Stimulated activated CD4-positive, alpha-beta T cell treated with anti-CD3 and anti-CD28 coated beads, Interleukin-2, amount 100 ng/mL, for 4 hours (primary cell): ENCODE data around the gene FHAD1.
"Not testable (repeated sequence)": the region's sequence is repeated elsewhere in the genome, so short reads cannot be mapped to it uniquely, and the experiment has no call there.

Experiments used
- DNase-seq: peaks from one replicate; pipeline ENCODE4 v3.0.0-alpha.2; 2020; ENCODE audit warnings: low read depth

FHAD1 gene

DNA sequence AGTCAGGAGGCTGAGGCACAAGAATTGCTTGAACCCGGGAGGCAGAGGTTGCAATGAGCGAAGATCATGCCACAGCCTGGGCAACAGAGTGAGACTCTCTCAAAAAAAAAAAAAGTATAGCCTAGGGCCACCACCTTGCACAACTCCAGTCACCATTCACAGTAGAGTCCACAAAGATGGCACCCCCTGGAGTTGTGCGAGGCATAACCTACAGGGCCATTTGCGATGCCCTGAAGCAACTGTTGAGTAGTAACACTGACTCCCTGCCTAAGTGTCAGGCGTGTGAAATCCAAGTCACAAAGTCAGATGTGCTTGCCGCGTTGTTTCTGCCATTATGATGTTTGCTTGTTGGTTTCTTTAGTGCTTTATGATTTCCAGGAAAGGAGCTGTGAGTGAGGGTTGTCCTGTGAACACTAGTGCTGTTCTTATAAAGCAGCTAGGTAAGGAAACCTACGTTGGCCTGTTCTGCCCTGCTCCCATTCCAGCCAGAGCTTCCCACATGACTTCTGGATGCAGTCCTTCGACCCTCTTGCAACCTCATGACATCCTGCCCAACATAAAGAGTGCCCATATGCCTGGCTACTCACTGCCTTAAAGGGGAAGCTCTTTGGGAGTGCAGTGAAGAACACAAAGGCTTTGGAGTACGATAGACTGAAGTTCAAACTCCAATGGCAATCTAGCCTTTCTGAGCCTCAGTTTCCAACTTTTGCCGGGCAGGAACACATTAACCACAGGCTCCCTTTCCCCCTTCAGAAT lies 29.8 kb downstream of the FHAD1 start:
- DNase-seq: no peak

DNA sequence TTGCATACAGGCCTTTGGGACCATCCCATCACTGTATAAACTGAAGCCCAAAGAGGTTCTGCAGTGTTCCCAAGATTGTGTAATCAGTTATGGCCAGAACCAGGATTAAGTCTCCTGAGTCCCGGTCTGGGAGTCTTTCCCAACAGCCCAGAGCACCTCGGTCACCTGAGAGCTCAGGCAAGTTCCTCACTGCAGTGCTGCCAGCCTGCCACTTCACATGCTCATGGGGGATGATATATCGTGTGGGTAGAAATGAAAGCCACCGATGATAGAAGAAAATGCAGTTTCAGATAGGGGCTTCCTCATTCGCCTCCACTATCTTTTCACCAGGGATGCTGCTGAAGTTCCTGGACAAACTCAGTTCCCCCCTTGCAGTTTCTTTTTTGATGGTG lies 30.4 kb downstream of the FHAD1 start:
- DNase-seq: no peak

DNA sequence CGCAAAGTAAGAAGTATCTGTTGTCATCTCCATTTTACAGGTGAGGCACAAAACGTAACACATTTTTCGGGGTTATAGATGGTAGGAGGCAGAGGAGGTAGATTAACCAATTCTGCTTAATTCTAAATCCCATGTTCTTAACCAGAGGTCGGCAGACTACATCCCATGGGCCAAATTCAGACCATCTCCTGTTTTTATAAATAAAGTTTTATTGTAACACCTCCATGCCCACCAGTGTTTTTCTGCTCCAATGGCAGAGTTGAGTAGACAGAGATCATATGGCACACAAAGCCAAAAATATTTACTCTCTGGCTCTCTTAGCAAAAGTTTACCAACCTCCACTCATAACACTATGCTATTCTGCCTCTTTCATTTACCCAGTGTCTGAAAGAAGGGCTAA lies 30.9 kb downstream of the FHAD1 start:
- no peak for DNase-seq

DNA sequence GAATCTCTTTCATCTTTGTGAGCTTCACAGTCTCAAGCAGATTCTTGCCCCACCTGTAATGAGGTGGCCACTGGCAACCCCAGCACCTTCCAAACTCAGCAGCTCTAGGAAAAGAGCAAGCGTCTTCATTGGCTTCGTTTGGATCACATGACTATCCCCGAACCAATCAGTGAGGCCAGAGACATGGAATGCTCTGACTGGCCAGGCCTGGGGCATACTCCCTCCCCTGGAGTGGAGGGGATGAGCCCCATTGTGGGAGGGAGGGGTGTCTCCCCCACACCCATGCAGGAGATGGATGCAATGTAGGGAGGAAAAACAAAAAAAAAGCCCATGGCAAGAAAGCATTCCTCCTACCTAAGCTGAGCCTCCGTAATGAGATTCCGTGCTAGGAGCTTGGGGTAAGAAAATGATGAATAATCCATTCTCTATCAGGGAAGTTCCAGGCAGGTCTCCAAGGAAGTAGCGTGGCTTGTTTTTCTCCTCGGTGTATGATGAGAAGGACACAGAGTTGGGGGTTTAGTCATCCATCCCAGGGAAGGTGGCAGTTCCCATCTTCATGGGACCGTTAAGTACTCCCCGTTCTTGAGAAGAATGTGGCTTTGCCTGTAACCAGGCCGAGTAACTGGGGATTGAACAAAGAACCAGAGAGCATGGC lies 32.7 kb downstream of the FHAD1 start:
- DNase-seq: no peak

DNA sequence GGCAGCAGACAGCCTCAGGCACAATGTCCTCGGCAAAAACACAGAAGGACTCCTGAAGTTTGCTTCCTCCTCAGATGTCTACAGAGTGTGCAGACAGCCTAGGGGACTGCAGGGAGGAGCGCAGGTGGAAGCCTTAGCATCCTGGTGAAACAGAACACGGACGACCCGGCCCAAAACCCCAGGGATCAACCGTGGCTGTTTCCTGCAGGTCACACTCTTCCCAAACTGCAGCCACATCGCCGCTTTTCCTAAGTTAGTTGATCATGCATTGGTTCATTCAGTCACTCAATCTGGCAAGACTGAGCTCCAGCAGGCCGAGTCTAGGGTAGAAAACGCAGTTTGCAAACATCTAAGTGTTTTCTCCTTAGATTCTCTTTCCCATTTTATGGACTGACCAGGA lies 33.4 kb downstream of the FHAD1 start:
- no peak for DNase-seq

DNA sequence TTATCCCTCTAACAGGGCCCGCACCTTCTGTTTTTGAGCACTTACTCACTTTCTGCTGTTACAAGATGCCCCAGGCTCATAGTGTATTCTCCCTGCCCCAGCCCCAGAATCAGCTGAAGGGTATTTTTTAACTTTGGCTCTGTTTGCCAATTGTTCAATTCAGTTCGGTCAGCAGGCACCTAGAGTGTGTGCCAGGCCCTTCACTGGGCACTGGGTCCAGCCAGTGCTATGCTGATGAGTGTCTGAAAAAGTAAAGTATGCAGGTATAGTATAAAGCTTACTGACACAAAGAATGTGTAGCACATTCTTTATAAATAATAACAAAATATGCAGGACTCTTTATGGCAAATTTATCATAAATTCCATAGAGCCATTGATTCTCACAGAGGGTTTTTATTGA lies 35.0 kb downstream of the FHAD1 start:
- no peak for DNase-seq

DNA sequence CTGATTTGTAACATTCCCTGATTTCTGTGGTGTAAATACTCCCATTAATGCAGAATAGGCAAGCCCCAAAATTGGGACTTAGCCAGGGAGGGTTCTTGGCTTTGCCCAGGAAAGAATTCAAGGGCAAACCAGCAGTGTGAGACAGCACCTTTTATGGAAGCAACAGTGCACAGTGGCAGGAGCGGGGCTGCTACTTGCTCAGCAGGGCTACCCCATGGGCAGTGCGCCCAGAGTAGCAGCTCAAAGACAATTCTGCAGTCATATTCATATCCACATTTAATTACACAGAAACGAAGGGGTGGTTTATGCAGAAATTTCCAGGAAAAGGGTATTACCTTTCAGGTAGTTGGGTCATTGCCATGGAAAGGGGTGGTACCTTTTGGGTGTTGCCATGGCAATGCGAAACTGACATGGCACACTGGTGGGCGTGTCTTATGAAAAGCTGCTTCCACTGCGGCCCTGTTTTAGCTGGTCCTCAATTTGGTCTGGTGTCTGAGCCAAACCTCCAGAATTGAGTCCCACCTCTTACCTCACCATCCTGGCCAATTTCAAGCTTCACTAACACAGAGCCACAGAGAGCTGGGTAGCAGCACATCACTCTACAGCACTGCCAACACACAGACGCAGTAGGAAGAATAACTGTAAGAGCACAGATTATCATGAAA lies 35.9 kb downstream of the FHAD1 start:
- no peak for DNase-seq

DNA sequence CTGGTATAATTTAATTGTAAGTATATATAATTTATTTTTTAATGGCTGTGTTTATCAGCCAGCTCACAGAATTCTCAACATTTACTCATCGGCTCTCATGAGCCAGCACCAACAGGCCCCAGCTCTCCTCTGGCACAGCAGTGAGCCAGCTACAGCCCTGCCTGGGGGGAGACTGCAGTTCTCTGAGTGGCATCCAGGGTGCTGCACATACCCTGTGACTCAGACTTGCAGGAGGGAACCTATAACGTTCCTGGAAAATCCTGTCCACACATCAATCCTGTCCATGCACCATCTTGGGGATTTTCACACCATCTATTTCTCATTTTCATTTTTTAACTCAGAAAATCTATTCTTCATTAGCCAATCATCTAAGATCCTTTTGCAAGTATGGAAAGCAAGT lies 36.5 kb downstream of the FHAD1 start:
- DNase-seq: no peak

DNA sequence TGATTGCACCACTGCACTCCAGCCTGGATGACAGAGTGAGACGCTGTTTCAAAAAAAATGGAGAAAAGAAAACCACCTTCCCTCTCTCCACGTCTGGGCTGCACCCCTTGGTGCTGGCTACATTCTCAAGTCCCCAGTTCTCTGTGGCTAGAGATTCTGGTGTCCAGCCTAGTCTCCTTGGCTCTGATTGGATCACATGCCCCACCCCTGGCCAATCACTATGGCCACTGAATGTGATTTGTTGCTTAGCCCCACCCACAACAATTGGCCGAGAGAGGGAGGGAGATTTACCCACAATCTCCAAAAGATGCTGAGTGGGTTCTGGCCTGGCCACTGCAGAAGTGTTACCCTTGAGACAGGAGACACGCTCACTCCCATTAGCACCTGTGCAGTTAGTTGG lies 39.4 kb downstream of the FHAD1 start:
- no peak for DNase-seq

DNA sequence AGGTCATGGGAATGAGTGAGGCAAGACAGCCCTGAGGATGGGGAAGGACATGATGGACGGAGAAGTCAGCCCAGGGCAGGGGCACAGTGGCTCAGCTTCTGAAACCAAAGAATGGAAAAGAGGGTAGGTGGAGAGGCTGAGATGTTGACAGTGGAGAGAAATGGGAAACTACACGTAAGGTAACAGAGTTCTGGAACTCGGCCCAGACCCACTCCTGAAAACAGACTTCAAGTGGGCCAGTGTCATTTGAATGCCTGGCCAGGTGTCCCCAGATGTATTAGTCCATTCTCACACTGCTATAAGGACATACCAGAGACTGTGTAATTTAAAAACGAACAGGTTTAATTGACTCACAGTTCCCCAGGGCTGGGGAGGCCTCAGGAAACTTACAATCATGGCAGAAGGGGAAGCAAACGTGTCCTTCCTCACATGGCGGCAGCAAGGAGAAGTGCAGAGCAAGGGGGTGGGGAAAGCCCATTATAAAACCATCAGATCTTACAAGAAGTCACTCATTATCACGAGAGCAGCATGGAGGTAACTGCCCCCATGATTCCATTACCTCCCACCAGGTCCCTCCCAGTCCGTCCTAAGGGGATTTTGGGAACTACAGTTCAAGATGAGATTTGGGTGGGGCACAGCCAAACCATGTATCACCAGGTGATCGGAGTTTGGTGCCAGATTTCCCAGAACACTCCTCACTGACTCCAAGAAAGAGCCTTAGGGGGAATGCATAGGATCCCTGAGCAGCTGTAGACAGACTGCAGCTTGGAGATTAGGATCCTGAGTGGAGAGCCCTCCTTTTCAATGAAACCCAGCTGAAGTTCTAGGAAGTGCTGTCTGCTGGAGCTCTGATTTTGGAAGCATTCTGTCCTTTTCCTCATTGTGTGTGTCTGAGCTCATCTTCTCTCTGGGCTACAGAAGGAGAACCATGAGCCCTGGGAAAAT lies 40.3 kb downstream of the FHAD1 start:
- no peak for DNase-seq

DNA sequence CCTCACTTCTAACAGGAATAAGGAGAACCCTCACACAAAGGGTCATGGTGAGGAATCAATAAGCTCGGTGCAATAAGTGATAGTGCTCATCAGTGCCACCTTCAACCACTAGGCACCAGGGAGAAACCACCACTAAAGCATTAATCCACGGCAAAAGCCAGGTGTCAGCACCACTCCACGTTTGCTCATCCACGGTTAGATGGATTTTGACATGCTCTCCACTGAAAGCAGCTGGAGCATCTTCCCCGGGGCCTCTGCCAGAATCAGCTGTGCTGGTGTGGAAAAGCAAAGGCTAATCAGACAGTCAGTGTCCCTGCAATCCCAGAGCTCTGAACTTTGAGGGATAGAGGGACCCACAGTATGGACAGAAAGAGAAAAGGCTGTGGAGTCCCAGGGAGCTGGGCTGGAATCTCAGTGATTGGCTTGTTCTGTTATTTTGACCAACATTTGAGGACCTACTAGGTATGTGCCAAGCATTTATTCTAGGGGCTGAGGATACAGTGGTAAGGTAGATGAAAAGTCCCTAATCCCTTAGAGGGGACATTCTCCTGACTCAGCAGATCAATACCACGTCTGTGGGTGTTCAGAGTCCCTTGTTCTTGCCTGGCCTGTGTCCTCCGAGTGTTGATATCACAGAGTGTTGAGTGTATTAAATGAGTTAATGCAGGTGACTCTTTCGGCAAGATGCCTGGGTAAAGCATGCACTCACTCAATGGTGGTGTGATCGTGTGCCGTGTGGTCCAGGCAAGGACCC lies 41.3 kb downstream of the FHAD1 start:
- DNase-seq: no peak

DNA sequence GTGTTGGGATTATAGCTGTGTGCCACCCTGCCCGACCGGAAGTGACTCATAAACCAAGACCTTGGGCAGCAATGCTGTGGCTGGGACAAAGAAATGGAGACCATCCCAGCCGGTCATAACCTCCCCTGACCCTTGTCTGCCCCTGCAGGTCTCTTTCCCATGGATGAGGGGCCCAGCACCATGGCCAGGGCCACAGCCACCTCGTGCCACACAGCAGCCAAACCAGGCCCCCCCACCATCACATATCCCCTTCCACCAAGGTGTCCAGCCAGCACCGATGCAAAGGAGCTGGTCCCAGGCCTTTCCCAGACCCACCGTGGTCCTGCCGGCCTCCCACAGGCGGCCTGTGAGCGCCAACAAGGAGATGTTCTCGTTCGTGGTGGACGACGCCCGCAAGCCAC lies 42.2 kb downstream of the FHAD1 start:
- no peak for DNase-seq

DNA sequence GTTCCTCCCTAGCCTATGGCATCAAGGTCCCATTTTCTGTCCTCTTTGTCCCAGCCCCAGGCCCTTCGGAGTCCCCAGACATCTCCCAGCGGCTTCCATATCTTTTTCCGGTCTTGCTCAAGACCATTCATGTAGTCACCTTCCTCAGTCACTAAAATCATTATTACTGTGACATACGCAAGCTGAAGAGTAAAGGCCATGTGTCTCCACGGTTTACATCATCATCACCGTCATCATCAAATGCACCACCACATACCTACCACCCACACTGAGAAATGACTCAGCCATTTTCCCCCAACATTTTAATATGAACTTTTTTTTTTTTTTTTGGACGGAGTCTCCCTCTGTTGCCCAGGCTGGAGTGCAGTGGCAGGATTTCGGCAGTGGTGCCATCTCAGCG lies 43.4 kb downstream of the FHAD1 start:
- no peak for DNase-seq

DNA sequence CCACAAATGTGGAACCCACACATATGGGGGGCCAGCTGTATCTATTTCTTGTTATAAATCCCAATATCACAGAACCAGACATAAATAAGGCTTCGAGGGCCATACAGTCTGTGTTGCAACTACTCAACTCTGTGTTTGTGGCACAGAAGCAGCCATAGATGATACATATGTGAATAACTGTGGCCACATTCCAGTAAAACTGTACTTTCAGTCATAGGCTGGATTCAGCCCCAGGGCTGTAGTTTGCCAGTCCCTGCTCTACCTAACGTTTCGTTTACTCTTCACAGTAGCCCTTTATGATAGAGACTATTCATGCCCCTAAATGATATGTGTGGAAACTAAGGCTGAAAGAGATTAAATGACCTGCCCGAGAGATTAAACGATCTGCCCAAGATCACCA lies 48.7 kb downstream of the FHAD1 start:
- no peak for DNase-seq

DNA sequence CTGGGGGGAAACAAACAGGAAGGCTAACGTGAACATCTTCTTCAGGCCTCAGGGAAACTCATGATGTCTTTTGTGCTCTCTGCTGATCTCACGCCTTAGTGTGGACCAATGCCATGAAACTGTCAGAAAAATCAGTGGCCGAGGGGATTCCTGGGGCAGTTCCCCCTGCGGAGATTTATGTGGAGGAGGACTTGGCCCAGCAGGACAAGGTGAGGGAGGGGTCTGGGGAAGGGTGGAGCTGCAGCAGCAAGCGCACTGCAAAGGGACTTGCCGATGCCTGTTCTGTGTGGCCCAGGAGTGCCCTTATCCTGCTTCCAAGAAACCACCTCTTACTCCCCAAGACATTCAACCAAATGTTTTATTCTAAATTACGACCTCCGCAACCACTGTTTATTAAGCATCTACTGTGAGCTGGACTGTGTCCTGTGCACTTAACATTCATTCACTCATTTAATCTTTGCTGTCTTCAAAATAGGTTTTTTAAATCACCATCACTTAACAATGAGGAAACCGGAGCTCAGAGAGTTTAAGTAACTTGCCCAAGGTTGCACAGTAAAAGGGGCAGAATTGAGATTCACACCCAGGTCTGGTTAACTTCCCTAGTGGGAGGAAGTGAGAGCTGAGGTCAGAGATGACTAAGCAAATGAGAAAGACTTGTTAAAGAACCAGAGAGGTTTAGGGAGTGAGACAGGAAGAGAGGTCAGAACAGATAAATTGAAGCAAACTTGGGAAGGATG lies 49.7 kb downstream of the FHAD1 start:
- DNase-seq: no peak

DNA sequence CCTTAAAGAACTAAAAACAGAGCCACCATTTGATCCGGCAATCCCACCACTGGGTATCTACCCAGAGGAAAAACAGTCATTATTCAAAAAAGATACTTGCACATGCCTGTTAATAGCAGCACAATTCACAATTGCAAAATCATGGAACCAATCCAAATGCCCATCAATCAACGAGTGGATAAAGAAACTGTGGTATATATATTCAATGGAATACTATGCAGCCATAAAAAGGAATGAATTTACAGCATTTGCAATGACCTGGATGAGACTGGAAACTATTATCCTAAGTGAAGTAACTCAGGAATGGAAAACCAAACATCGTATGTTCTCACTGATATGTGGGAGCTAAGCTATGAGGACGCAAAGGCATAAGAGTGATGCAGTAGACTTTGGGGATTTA lies 51.0 kb downstream of the FHAD1 start:
- not testable (repeated sequence) for DNase-seq

DNA sequence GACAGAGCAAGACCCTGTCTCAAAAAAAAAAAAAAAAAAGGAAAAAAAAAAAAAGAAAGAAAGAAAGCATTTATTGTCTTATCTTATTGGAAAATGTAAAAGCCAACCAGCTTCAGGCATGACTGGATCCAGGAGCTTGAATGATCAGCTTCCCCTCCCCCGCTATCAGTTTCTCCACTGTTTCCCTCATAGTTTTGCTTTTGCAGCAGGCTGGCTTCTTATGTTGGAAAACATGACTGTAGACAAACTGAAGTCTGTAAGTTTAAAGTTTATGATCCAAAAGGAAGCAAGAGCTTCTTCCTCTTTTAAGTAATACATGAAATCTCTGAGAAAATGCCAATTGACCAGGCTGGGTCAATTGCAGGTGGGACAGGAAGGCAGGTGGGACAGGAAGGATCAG lies 52.2 kb downstream of the FHAD1 start:
- DNase-seq: no peak

DNA sequence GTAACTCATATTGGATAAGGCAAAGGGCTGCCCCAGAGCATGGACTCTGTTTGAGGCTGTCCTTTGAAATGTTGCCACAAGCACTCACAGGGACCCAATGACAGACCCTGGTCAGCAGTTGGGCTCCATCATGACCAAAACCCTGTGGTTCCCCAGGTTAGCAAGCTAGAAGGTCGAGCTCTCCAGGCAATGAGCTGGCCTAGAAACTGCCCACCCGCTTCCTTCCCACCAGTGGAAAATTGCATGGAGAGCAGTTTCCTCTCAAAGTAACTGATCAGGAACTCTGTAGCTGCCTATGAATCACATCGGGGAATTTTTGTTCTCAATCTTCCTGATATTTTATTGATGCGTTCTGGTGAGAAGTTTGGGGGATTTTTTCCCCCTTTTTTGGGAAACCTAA lies 52.8 kb downstream of the FHAD1 start:
- no peak for DNase-seq

DNA sequence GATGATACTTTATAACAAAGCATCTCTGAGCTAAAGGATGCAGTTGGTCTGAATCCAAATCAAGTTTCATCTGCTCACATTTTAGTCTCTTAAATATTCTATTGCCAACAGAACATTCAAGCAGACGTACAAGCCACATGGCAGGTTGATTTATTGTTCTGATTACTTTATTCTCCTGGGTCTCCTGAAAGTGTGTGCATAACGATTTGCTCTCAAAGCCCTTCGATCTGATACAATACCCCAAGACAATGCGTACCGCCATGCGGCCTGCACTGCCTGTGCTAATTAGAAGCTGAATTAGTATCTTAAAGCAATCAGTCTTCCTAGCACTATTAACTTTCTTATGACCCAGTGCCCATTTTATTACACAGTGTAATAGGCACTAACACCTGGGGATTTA lies 56.9 kb downstream of the FHAD1 start:
- DNase-seq: no peak

DNA sequence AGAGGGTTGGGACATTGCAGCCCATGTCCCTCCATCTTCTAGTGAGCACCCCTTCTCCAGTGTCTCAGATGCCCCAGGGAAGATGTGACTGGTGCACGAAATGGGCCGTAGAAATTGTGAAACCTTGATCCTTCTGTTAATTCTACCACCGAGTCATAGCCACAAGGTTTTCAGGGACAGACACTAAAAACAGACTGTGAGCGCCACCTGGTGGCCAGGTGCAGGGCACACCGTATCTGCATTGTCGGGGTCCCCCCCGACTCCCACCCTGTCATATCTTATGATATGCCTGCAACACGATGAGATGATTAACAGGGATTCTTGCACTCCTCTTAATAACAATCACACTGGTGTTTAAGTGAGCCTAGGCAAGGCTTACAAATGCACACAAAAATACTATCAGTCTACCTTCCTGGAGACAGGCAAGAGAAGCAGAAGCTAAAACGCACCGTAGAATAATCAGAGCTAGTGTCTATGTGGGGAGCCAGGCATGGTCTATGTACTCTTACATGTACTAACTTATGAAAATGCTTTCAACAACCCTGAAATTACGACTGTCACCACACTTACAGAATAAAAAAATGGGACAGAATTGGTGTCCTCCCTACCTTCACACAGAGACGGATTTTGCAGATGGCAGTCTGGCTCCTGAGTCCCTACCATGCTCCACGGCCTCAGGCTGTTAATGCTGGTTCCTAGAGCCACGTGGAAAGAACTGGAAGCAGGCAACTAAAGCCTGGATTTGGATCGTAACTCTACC lies 57.9 kb downstream of the FHAD1 start:
- peak; percentile 49 for DNase-seq
